B cell (primary cell): ENCODE data around the gene CORO1C. TPM values are rescaled to one million over a fixed set of nuclear protein-coding genes. Genes with fewer than 3 reads are reported as not detected.

Source experiments
- ATAC-seq: fragments of 200-7000 bp; cut with Tn5 transposase; one replicate; pipeline ENCODE4 v1.10.0; 2021; ENCODE audit warnings: low read depth, mild to moderate bottlenecking, moderate number of reproducible peaks, moderate library complexity
- CTCF ChIA-PET: fragments of 350-600 bp; sonication (Branson Sonifier 250); formaldehyde crosslinking; loops from one replicate; lab custom pipeline; 2021; ENCODE audit warnings: antibody characterized with exemption, inconsistent platforms; lab: Charles Lee
- POLR2A ChIA-PET: fragments of 350-600 bp; sonication (Branson Sonifier 250); formaldehyde crosslinking; loops from one replicate; lab custom pipeline; 2021; ENCODE audit warnings: antibody characterized with exemption; lab: Charles Lee
- DNase-seq: peaks from one replicate; pipeline ENCODE4 v3.0.0; 2013
- H2AFZ ChIP-seq: 2 replicates; pipeline ENCODE4 v1.6.1; 2012; ENCODE audit warnings: mild to moderate bottlenecking, low read depth, low read length; ENCODE audit not compliant: insufficient read depth, poor library complexity, severe bottlenecking
- H3K27ac ChIP-seq, 2 donors: 1 replicate in 1 of 2; 2 replicates in 1 of 2; pipeline ENCODE4 v1.5.1; 2012 to 2013; ENCODE audit warnings: low read length in 2 of 2, mild to moderate bottlenecking in 2 of 2, moderate library complexity in 1 of 2
- H3K27me3 ChIP-seq, 4 experiments: fragments of 200-600 bp in 1 of 4; sonication (generic) in 1 of 4; replicated peaks in 1 of 4; 1 replicate in 2 of 4; 2 replicates in 2 of 4; pipeline versions ENCODE4 v1.6.1 to v1.7.0; 2013 to 2016; ENCODE audit warnings: low read length in 3 of 4, mild to moderate bottlenecking in 2 of 4, mixed read lengths in 1 of 4, moderate library complexity in 1 of 4; ENCODE audit not compliant: insufficient read depth in 4 of 4, control insufficient read depth in 3 of 4; ENCODE audit errors: control extremely low read depth in 1 of 4
- H3K36me3 ChIP-seq, 2 experiments: replicated peaks in 1 of 2; 1 replicate in 1 of 2; 2 replicates in 1 of 2; pipeline versions ENCODE4 v1.6.1 to v1.7.1; 2013; ENCODE audit warnings: low read length in 1 of 2; ENCODE audit not compliant: insufficient read depth in 2 of 2, control insufficient read depth in 1 of 2; ENCODE audit errors: control extremely low read depth in 1 of 2, extremely low read depth in 1 of 2
- H3K4me1 ChIP-seq, 2 donors: fragments of 200-600 bp in 1 of 2; sonication (generic) in 1 of 2; 1 replicate in 1 of 2; 2 replicates in 1 of 2; pipeline versions ENCODE4 v1.5.1 to v1.6.1; 2013 to 2017; ENCODE audit warnings: low read length in 2 of 2; ENCODE audit not compliant: control insufficient read depth in 2 of 2, insufficient read depth in 2 of 2
- H3K4me2 ChIP-seq: replicated peaks from 2 replicates; pipeline ENCODE3; 2012; ENCODE audit warnings: mild to moderate bottlenecking, low read depth, low read length; ENCODE audit not compliant: poor library complexity, severe bottlenecking
- H3K4me3 ChIP-seq, 5 experiments: fragments of 200-600 bp in 1 of 5; sonication (generic) in 1 of 5; 1 replicate in 3 of 5; 2 replicates in 2 of 5; pipeline versions ENCODE4 v1.5.1 to v1.7.0; 2011 to 2016; ENCODE audit warnings: low read length in 4 of 5, mild to moderate bottlenecking in 4 of 5, low read depth in 2 of 5, control low read depth in 1 of 5, moderate library complexity in 1 of 5; ENCODE audit not compliant: insufficient read depth in 1 of 5; ENCODE audit errors: control extremely low read depth in 1 of 5, extremely low read depth in 1 of 5
- H3K79me2 ChIP-seq: fragments of 200-600 bp; sonication (generic); one replicate; pipeline ENCODE4 v1.6.0; 2016; ENCODE audit warnings: low read length; ENCODE audit not compliant: control insufficient read depth, insufficient read depth
- H3K9ac ChIP-seq: fragments of 200-600 bp; sonication (generic); 2 replicates; pipeline ENCODE4 v1.6.1; 2017; ENCODE audit warnings: mild to moderate bottlenecking, low read length, moderate library complexity
- H3K9me3 ChIP-seq, 3 donors: one replicate each; pipeline versions ENCODE4 v1.6.1 to v1.7.1; 2013; ENCODE audit warnings: low read length in 2 of 3; ENCODE audit not compliant: control insufficient read depth in 2 of 3, insufficient read depth in 1 of 3; ENCODE audit errors: control extremely low read depth in 1 of 3
- H4K20me1 ChIP-seq: 2 replicates; pipeline ENCODE4 v1.6.0; 2012; ENCODE audit warnings: mild to moderate bottlenecking, low read length; ENCODE audit not compliant: insufficient read depth, control insufficient read depth, poor library complexity, severe bottlenecking
- H3K27ac Mint-ChIP-seq: one replicate; pipeline ENCODE4 v1.8.0; 2021; ENCODE audit warnings: mixed read lengths
- H3K27me3 Mint-ChIP-seq: one replicate; pipeline ENCODE4 v1.8.0; 2021; ENCODE audit warnings: mixed read lengths
- H3K4me1 Mint-ChIP-seq: one replicate; pipeline ENCODE4 v1.8.0; 2021; ENCODE audit warnings: mixed read lengths
- H3K4me3 Mint-ChIP-seq: one replicate; pipeline ENCODE4 v1.8.0; 2021; ENCODE audit warnings: mixed read lengths
- H3K9me3 Mint-ChIP-seq: one replicate; pipeline ENCODE4 v1.8.0; 2022; ENCODE audit warnings: mixed read lengths; ENCODE audit not compliant: insufficient read depth
- CTCF ChIP-seq: fragments of 200-600 bp; IDR thresholded peaks from one replicate; pipeline ENCODE4 v1.8.0; 2022; ENCODE audit warnings: antibody characterized with exemption, mild to moderate bottlenecking
- EZH2 ChIP-seq: IDR thresholded peaks from 2 replicates; pipeline ENCODE4 v1.6.1; 2012; ENCODE audit warnings: borderline replicate concordance, low read depth, mild to moderate bottlenecking, moderate library complexity, low read length; ENCODE audit not compliant: insufficient read depth, poor library complexity, severe bottlenecking
- WGBS: methylation state at CpG from one replicate; pipeline ENCODE4 v1.1.5; 2013; ENCODE audit warnings: missing lambda C conversion rate; ENCODE audit not compliant: insufficient coverage; 5-methylcytosine and 5-hydroxymethylcytosine counted together
- intact Hi-C: fragments of 100-400 bp; cut with micrococcal nuclease; formaldehyde crosslinking; loops from one replicate; pipeline ENCODE4 v1.10.0; 2022
- polyA plus RNA-seq: library from polyadenylated mRNA; depleted of rRNA; stranded (reverse); fragments of >200 nt; gene quantifications from 2 replicates; pipeline ENCODE4 v1.2.3, GENCODE V29; 2012
- total RNA-seq, 2 donors: library from RNA; stranded (reverse); fragments of 120-200 nt in 1 of 2; gene quantifications; 1 replicate in 1 of 2; 2 replicates in 1 of 2; pipeline versions ENCODE4 v1.2.3 to v1.2.4, GENCODE V29; 2013 to 2022

Gene CORO1C
- total and polyA plus RNA-seq, 2 donors (not counting 1 experiment from before 2014, with no cell fraction given) = 19.2 to 68.0 TPM

GRCh38 chr12:108600702-108601007, 130.7 kb downstream of the CORO1C start:
- Histone ChIP-seq H3K9ac (no peak overlapping the region), H3K36me3 (no peaks in the 10 kb centered on the region), H3K9me3 (no peaks in the 10 kb centered on the region), H3K79me2 (no peaks in the 10 kb centered on the region), H3K27ac (no peak overlapping the region), H3K4me2 (no peak overlapping the region), H2AFZ (no peak overlapping the region), H4K20me1 (no peaks in the 10 kb centered on the region), H3K4me1 (no peaks in the 10 kb centered on the region), H3K4me3 (no peak overlapping the region), H3K27me3 (no peaks in the 10 kb centered on the region)
- H3K4me1 Mint-ChIP-seq = no peaks in the 10 kb centered on the region
- H3K4me3 Mint-ChIP-seq = no peak overlapping the region
- CTCF ChIA-PET = interaction anchor here (1.0 kb wide), 1 partner anchor 18 kb away, joined by 3 read pairs; no protein-coding TSS in a partner anchor
- no peaks in the 10 kb centered on the region for H3K27me3 Mint-ChIP-seq
- POLR2A ChIA-PET = no interaction called here
- WGBS = 79% methylated on average over 4 of the region's 4 CpGs
- no peak for TF ChIP-seq CTCF
- TF ChIP-seq EZH2 = no peak
- intact Hi-C loops = no loop called here
- H3K9me3 Mint-ChIP-seq = no peaks in the 10 kb centered on the region
- DNase-seq (no peak), ATAC-seq (no peak)
- H3K27ac Mint-ChIP-seq = peak overlapping the region; percentile 37

GRCh38 chr12:108599948-108600701, 131.2 kb downstream of the CORO1C start:
- no peaks in the 10 kb centered on the region for H3K36me3 ChIP-seq
- DNase-seq (no peak), ATAC-seq (no peak)
- H3K9me3 Mint-ChIP-seq = no peaks in the 10 kb centered on the region
- 88% methylated on average over 7 of the region's 10 CpGs for WGBS
- H3K27ac ChIP-seq = no peak overlapping the region
- H3K27me3 Mint-ChIP-seq = no peaks in the 10 kb centered on the region
- H3K27ac Mint-ChIP-seq = no peak overlapping the region
- intact Hi-C loops = no loop called here
- no peaks in the 10 kb centered on the region for H3K4me1 ChIP-seq
- H3K79me2 ChIP-seq = no peaks in the 10 kb centered on the region
- no peaks in the 10 kb centered on the region for H3K27me3 ChIP-seq
- TF ChIP-seq EZH2 (no peak), CTCF (no peak)
- H2AFZ ChIP-seq = no peak overlapping the region
- no peak overlapping the region for H3K4me3 ChIP-seq
- H4K20me1 ChIP-seq = no peaks in the 10 kb centered on the region
- no peaks in the 10 kb centered on the region for H3K9me3 ChIP-seq
- POLR2A ChIA-PET = no interaction called here
- H3K4me2 ChIP-seq = no peak overlapping the region
- H3K4me1 Mint-ChIP-seq = no peaks in the 10 kb centered on the region
- no peak overlapping the region for H3K4me3 Mint-ChIP-seq
- H3K9ac ChIP-seq = no peak overlapping the region
- CTCF ChIA-PET = interaction anchor here (1.0 kb wide), 1 partner anchor 18 kb away, joined by 3 read pairs; no protein-coding TSS in a partner anchor
